Heart left ventricle (tissue), 16 donors: ENCODE measurements around the gene MCC. TPM values are rescaled to one million over a fixed set of nuclear protein-coding genes. Genes with fewer than 3 reads are reported as not detected.

Experiments
- ATAC-seq, 4 donors: fragments of 200-7000 bp; cut with Tn5 transposase; one replicate each; pipeline ENCODE4 v1.9.1; 2020 to 2022; ENCODE audit warnings: moderate library complexity in 4 of 4, mild to moderate bottlenecking in 3 of 4, moderate number of reproducible peaks in 1 of 4
- DNase-seq, 5 donors: peaks; one replicate each; pipeline ENCODE4 v3.0.0-alpha.2; 2020
- H3K27ac ChIP-seq, 12 donors: fragments of 200-600 bp; sonication (generic) in 4 of 12; one replicate each; pipeline versions ENCODE4 v1.5.0 to v1.8.0; 2016 to 2022; ENCODE audit warnings: mild to moderate bottlenecking in 2 of 12
- H3K27me3 ChIP-seq, 9 donors: fragments of 200-600 bp; sonication (generic) in 2 of 9; one replicate each; pipeline versions ENCODE4 v1.5.1 to v1.8.0; 2016 to 2022; ENCODE audit warnings: mild to moderate bottlenecking in 3 of 9
- H3K36me3 ChIP-seq, 9 donors: fragments of 200-600 bp; sonication (generic) in 2 of 9; one replicate each; pipeline versions ENCODE4 v1.5.0 to v1.8.0; 2018 to 2022; ENCODE audit warnings: mild to moderate bottlenecking in 2 of 9
- H3K4me1 ChIP-seq, 12 donors: fragments of 200-600 bp; sonication (generic) in 4 of 12; one replicate each; pipeline versions ENCODE4 v1.5.0 to v1.8.0; 2016 to 2022; ENCODE audit warnings: mild to moderate bottlenecking in 3 of 12
- H3K4me3 ChIP-seq, 12 donors: fragments of 200-600 bp; sonication (generic) in 4 of 12; one replicate each; pipeline versions ENCODE4 v1.5.0 to v1.8.0; 2017 to 2022; ENCODE audit warnings: mild to moderate bottlenecking in 9 of 12, moderate library complexity in 4 of 12
- H3K9me3 ChIP-seq, 12 donors: fragments of 200-600 bp; sonication (generic) in 4 of 12; one replicate each; pipeline versions ENCODE4 v1.5.0 to v1.8.0; 2016 to 2022; ENCODE audit warnings: mild to moderate bottlenecking in 1 of 12
- POLR2A ChIP-seq, 2 donors: fragments of 450-650 bp; IDR thresholded peaks; one replicate each; pipeline ENCODE4 v1.6.1; 2017; ENCODE audit warnings: antibody characterized with exemption in 2 of 2, mild to moderate bottlenecking in 2 of 2, moderate library complexity in 2 of 2
- WGBS, 4 donors: extraction: QIAGEN DNeasy Blood & Tissue Kit in 2 of 4; methylation state at CpG; one replicate each; pipeline versions ENCODE4 v1.1.5 to v1.1.7; 2013 to 2018; 5-methylcytosine and 5-hydroxymethylcytosine counted together
- intact Hi-C, 10 donors: fragments of 100-400 bp; cut with DNase I; formaldehyde crosslinking; loops; one replicate each; pipeline versions ENCODE4 v1.11.1 to v1.14.2; 2022
- polyA plus RNA-seq, 2 donors: library from polyadenylated mRNA; stranded (reverse); fragments of 200-250 nt; gene quantifications; one replicate each; pipeline ENCODE4 v1.2.3, GENCODE V29; 2013
- total RNA-seq, 9 donors: library from RNA; depleted of rRNA in 2 of 9; stranded (reverse); fragments of >200 nt in 2 of 9; fragmentation: NEBNext Ultra II Directional in 3 of 9; extraction: Animal tissue kit (Norgen Biotek cat#: 25700) in 3 of 9; gene quantifications; one replicate each; pipeline versions ENCODE4 v1.1.0 to v1.2.4, GENCODE V29; 2016 to 2023
- TF ChIP-seq, protein P1 (sequence below), 12 donors: fragments of 200-600 bp; sonication (generic) in 4 of 12; IDR thresholded peaks; one replicate each; pipeline versions ENCODE4 v1.5.0 to v1.8.0; 2018 to 2022; ENCODE audit warnings: antibody characterized with exemption in 12 of 12, mild to moderate bottlenecking in 5 of 12
- donor health status: ischemic (EF 13 %, LVEDD 7.1; RV severe dilation, severe dysfunction).
- donor health status: healthy with polysubstance abuse.
- donor health status: DM: no; HTN: yes; CAD: no.
- donor health status: DM: no; HTN: no; CAD: no.
- donor health status: ischemic (EF 25% LVEDD 6.9; RV normal size, moderate dysfunction).
- donor health status: ischemic (EF 25% LVEDD 5.7; RV mildly dilated, moderate dysfunction).
- donor health status: healthy.
- donor health status: DM: yes; HTN: yes; CAD: no.
- donor health status: ischemic (EF 35%, LVEDD 5.7; RV mildly dilated, moderate dysfunction).
- donor health status: nonischemic (EF 11% LVEDD 7.7; RV severe dilation, severe dysfunction).
- donor health status: DM: yes; HTN: yes; CAD: no.
- donor health status: PGD.
- donor health status: ischemic (EF 29% LVEDD 5.4; RV normal size, mild dysfunction).
- donor health status: nonischemic (EF 23%, LVEDD 6.1; RV moderate dilation, normal function).

MCC gene
- total and polyA plus RNA-seq, 11 donors, result 6.1 to 33.8 (median 24.3) TPM

- intact Hi-C loops, result no loop called here
- DNase-seq, result no peak
Observed at GRCh38 chr5:113150221-113150620, 338.0 kb downstream of the MCC start.

GRCh38 chr5:113147537-113147936 is 340.7 kb downstream of the MCC start:
- intact Hi-C loops, result no loop called here
- DNase-seq (no peak), ATAC-seq (no peak)
- H3K4me1 ChIP-seq, result peaks cover 0 to 23% (median 4%) of the 10 kb centered on the region in 12 donors
- H3K27me3 ChIP-seq, result no peaks in the 10 kb centered on the region
- WGBS, 4 donors, result 83 to 90% (median 87%) methylated on average over 7 of the region's 7 CpGs
- no peak overlapping the region for H3K27ac ChIP-seq
- H3K36me3 ChIP-seq, result peaks cover 0 to 10% (median 0%) of the 10 kb centered on the region in 9 donors
- TF ChIP-seq POLR2A (IDR thresholded peaks at IDR 0.05), result no peak
- TF ChIP-seq, protein P1, sequence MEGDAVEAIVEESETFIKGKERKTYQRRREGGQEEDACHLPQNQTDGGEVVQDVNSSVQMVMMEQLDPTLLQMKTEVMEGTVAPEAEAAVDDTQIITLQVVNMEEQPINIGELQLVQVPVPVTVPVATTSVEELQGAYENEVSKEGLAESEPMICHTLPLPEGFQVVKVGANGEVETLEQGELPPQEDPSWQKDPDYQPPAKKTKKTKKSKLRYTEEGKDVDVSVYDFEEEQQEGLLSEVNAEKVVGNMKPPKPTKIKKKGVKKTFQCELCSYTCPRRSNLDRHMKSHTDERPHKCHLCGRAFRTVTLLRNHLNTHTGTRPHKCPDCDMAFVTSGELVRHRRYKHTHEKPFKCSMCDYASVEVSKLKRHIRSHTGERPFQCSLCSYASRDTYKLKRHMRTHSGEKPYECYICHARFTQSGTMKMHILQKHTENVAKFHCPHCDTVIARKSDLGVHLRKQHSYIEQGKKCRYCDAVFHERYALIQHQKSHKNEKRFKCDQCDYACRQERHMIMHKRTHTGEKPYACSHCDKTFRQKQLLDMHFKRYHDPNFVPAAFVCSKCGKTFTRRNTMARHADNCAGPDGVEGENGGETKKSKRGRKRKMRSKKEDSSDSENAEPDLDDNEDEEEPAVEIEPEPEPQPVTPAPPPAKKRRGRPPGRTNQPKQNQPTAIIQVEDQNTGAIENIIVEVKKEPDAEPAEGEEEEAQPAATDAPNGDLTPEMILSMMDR (IDR thresholded peaks at IDR 0.05), result no peak
- no peak overlapping the region for H3K4me3 ChIP-seq
- H3K9me3 ChIP-seq, result no peaks in the 10 kb centered on the region

More at GRCh38 chr5:113150221-113150620, 338.0 kb downstream of the MCC start:
- 66 to 77% (median 70%) methylated on average over 2 of the region's 2 CpGs for WGBS, 4 donors
- Histone ChIP-seq H3K4me3 (no peak overlapping the region), H3K27me3 (no peaks in the 10 kb centered on the region), H3K27ac (no peak overlapping the region), H3K36me3 (peaks cover 0 to 7% (median 0%) of the 10 kb centered on the region in 9 donors), H3K4me1 (peaks cover 0 to 26% (median 4%) of the 10 kb centered on the region in 12 donors), H3K9me3 (no peaks in the 10 kb centered on the region)
- ATAC-seq, result no peak
- TF ChIP-seq, protein P1 (IDR thresholded peaks at IDR 0.05), result no peak
- TF ChIP-seq POLR2A (IDR thresholded peaks at IDR 0.05), result no peak

GRCh38 chr5:113147101-113147508 is 341.1 kb downstream of the MCC start:
- intact Hi-C loops, result no loop called here
- no peaks in the 10 kb centered on the region for H3K9me3 ChIP-seq
- no peak overlapping the region for H3K4me3 ChIP-seq
- WGBS, 4 donors, result 41 to 66% (median 48%) methylated on average over 4 of the region's 4 CpGs
- H3K36me3 ChIP-seq, result peaks cover 0 to 12% (median 0%) of the 10 kb centered on the region in 9 donors
- ATAC-seq, result no peak
- no peaks in the 10 kb centered on the region for H3K27me3 ChIP-seq
- no peak for DNase-seq
- H3K4me1 ChIP-seq, result peaks cover 0 to 23% (median 4%) of the 10 kb centered on the region in 12 donors
- H3K27ac ChIP-seq, result no peak overlapping the region
- TF ChIP-seq POLR2A (IDR thresholded peaks at IDR 0.05), result no peak
- TF ChIP-seq, protein P1 (IDR thresholded peaks at IDR 0.05), result no peak

DNA sequence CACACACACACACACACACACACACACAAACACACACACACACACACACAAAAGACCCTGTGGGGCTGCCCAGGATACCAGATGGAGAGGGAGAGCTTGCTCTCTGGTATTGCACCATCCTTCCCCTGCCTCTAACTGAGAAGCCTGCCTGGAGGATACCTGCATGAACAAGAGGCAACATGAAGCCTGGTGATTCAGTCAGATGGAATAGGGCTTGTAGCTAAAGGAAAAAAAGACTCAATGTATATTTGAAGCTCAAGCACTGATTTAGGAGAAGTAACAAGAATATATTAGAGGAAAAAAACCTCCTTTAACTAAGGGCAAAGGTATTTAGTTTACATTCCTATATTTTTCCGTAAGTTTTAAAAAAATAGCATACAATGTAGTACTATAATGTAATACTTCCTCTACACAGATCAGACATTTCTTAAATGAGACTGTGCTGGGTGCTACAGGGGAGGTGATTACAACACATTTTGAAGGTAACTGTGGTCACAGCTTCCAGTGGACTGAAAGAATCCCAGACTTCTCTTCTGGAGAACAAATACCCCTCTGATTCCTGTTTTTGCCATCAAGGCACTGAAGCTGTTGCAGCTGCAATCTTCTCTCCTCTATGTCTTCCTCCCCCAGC is 342.4 kb downstream of the MCC start:
- Histone ChIP-seq H3K36me3 (peaks cover 0 to 16% (median 0%) of the 10 kb centered on the region in 9 donors), H3K4me3 (no peak overlapping the region), H3K27me3 (no peaks in the 10 kb centered on the region), H3K9me3 (no peaks in the 10 kb centered on the region), H3K4me1 (peaks cover 0 to 24% (median 7%) of the 10 kb centered on the region in 12 donors), H3K27ac (no peak overlapping the region)
- no peak for TF ChIP-seq POLR2A (IDR thresholded peaks at IDR 0.05)
- TF ChIP-seq, protein P1 (IDR thresholded peaks at IDR 0.05), result no peak
- intact Hi-C loops, result no loop called here
- 0 to 46% (median 23%) methylated on average over 1 of the region's 1 CpG for WGBS, 4 donors
- DNase-seq (no peak), ATAC-seq (no peak)
